Inflammatory macrophage (primary cell): ENCODE results near the gene CDC42SE1.
A peak's percentile ranks its signal among the peaks of the same experiment; 100 is the strongest.

Experiments used
- DNase-seq, 2 donors: peaks; one replicate each; pipeline ENCODE4 v3.0.0-alpha.2; 2020 to 2022

Gene CDC42SE1

GRCh38 chr1:151008244-151009205 is 50.9 kb downstream of the CDC42SE1 start, which contains the start of gene PRUNE1:
TSS of gene PRUNE1 (plus strand) at chr1:151008449. CDS start at chr1:151008633, 184 bp downstream.
- DNase-seq = peak; percentile 98 to 99

DNA sequence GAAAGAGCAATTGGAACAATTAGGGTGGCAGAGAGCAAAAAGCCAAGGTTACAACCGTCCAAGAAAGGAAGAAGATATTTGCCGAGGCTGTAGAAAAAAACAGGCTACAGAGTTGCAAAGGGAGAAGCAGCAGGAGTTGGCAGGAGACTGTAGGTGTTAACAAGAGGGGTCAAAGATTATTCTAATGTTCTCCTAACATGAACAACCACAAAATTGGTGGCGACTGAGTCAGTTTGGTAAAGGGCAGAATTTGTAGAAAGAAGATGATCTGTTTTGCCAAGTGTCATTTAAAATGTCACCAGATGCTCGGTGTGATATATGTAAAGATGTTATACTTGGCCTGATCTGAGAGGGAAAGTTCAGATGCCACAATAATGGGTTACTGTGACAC is 51.6 kb downstream of the CDC42SE1 start:
- no peak for DNase-seq

DNA sequence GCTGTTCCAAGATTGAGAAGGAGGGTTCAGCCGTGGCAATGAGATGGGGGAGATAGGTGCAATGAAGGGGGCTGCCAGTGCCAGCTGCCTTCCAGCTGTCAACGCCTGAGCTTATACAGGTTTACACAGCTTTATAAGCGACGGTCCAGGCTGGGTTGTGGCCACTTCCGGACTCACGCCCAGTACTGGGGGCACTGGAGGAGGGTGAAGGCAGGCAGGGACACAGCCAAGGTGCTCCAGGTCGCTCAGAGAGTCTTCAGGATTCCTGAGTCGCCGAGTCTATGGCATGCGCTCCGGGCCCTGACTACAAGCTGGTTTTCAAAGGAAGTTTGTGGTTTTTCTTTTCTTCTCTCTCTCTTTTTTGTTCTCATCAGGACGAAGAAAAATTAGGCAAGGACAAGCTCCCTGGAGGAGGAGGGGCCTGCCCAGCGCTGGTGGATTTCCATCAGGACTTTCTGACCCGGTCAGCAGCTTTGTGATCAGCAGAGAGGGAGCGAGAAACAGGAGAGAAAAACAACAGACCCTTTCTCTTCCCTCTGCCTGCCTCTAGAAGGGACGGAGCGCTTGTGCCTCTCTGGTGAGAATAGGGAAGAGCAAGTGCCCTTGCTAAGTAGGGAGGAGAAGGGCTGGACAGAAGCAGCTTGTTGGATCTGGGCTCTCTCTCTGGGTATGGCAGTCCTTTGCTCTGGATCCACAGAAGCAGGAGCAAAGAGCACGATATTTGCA is 52.9 kb downstream of the CDC42SE1 start, which contains the start of gene MINDY1:
Gene MINDY1, minus strand, starts transcription at position 576 of the 726 bp plus-strand sequence. CDS start 4,285 bp downstream, outside the sequence.
- peak; percentile 72 to 78 for DNase-seq

DNA sequence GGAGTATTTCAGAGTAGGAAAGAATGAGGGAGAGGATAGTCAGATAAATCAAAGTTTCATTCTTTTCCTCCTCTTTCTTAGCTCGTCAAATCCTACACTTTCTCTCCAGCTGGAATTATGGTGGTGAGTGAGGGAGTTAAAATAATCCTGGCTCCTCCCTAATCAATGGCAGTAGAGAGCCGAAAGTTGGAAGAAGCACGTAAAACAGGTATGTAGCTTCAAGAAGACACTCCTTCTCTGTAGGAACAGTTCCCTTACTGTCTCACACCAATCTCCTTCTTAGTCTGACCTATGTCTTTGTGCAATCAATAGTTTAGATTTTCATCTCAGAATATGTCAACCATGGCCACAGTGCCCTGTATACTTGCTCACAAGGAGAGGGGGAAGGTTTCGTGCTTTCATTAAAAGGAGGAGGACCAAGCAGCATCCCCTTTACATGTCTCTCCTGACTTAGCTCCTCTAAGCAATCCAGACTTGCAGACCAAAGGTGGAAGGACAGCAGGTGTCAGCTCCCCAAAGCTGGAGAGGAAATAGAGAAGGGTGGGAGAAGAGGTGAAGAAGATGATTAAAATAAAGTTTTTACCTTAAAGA is 53.6 kb downstream of the CDC42SE1 start:
- no peak for DNase-seq

DNA sequence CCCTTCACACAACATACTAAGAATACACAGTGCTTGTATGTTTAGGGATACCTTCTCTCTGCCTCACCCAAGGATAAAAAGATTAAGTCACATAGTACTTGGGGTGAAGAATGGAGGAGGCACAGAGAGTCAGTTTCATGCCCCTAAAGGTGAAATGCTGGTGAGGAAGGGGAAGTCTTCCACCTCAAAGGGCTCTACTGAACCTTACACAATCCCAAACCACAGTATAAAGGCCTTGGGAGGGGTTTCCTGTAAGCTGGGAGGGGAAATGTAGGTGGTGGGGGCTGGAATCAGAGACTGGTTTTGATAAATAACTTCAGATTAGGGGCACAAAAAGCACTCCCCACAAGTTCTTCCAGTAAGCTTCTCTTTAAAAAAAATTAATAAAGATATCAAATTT is 56.2 kb downstream of the CDC42SE1 start:
- DNase-seq = peak in 1 of 2 donors; percentile 19

DNA sequence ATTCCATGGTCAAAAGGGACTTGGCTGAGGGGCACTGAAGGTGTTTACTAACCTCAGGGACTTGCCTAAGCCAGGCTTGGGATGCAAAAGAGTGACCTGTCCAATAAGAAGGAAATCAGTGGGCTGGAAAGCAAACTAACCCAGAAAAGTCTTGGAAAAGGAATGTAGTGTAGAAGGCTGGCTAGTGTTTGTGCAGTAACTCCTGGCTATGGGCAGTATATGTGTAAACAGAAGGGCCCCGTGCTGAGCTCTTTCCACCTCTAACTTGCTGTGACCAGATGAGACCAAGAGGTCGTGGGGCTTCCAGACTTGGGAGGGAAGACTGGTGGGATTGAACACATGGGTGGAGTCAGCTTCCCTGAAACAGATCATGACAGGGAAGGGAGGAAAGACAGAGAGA is 56.8 kb downstream of the CDC42SE1 start:
- no peak for DNase-seq

DNA sequence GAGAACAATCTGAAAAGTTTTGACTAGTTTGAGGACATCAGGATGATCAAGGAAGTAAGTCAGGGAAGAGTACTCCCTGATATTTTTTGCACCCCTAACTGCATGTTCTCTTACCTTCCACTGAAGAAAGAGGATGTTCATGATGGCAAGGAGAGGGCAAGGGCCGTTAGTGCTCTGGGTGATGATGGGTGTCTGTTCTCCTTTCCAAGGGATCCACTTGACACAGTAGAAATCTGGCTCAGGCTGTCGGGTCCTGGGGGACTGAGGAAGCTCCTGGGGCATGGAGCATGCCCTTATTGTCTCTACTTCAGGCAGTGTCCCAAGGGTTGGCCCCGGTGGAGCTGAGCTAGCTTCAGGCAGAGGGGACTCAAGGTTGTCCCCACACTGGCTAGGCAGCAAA is 57.4 kb downstream of the CDC42SE1 start:
- peak; percentile 41 to 46 for DNase-seq

DNA sequence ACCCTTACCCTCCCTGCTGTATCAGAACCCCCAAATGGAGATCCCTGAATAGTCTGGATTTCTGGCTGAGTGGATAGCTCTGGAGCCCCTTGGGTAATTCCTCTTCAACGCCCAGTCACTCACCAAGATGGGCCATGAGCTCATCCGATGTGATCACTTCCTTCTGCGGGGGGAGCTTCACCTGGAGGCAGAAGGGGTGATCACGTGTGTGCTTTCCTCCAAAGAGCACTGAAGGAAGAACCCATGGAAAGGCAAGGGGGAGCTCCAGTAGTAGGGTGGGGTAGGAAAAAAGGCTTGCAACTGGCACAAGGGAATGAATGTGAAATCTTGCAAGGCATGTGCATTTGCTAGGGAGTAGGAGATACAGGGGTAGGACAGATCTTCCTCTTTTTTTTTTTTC is 57.8 kb downstream of the CDC42SE1 start:
- DNase-seq = peak; percentile 60 to 79
